OCI-LY3 (cell line): ENCODE measurements around the gene MT1HL1.

ENCODE experiments used
- EZH2phosphoT487 ChIP-seq: fragments of 200-600 bp; shearing (Covaris generic); IDR thresholded peaks from 2 replicates; pipeline ENCODE4 v1.6.1; 2018; ENCODE audit warnings: antibody characterized with exemption, mixed run types, low read depth
- TF ChIP-seq, protein P1 (sequence below): fragments of 200-600, 300-600 bp; sonication (generic); IDR thresholded peaks from 2 replicates; pipeline ENCODE4 v1.5.1; 2014; ENCODE audit warnings: antibody characterized with exemption, low read length, low read depth

DNA sequence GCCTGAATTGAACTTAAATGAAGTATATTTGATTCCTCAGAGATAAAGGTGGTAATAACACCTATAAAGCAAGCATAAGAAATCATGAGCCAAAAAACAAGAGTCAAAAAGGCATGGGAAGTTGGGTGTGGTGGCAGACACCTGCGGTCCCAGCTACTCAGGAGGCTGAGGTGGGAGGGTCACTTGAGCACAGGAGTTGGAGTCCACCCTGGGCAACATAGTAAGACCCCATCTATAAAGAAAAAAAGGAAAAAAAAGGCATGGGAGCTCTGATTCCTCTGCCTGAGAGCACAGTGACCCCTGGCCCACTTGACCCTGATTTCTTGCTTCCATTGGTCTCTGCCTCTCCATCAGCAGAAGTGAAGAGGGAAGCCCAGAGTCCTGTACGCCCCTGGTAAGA is 40.3 kb downstream of the MT1HL1 start:
- TF ChIP-seq, protein P1, sequence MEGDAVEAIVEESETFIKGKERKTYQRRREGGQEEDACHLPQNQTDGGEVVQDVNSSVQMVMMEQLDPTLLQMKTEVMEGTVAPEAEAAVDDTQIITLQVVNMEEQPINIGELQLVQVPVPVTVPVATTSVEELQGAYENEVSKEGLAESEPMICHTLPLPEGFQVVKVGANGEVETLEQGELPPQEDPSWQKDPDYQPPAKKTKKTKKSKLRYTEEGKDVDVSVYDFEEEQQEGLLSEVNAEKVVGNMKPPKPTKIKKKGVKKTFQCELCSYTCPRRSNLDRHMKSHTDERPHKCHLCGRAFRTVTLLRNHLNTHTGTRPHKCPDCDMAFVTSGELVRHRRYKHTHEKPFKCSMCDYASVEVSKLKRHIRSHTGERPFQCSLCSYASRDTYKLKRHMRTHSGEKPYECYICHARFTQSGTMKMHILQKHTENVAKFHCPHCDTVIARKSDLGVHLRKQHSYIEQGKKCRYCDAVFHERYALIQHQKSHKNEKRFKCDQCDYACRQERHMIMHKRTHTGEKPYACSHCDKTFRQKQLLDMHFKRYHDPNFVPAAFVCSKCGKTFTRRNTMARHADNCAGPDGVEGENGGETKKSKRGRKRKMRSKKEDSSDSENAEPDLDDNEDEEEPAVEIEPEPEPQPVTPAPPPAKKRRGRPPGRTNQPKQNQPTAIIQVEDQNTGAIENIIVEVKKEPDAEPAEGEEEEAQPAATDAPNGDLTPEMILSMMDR, result no peak
- TF ChIP-seq EZH2phosphoT487, result no peak
